GM13977 (cell line): ENCODE results near the gene CMTM7.
"Not testable (repeated sequence)": the region's sequence is repeated elsewhere in the genome, so short reads cannot be mapped to it uniquely, and the experiment has no call there.

ENCODE experiments used
- DNase-seq: peaks from one replicate; pipeline ENCODE4 v3.0.0; 2012; ENCODE audit warnings: low spot score
- in situ Hi-C: fragments of 300-500 bp; cut with MboI; formaldehyde crosslinking; loops from one replicate; pipeline ENCODE4 v1.12.0; 2022; ENCODE audit warnings: low sequenced_read_pairs, low pct_unique_long_range_greater_than_20kb, mixed read lengths, inconsistent platforms; ENCODE audit not compliant: unreplicated experiment
- TF ChIP-seq, protein P1 (sequence below): IDR thresholded peaks from 2 replicates; pipeline ENCODE4 v1.5.1; 2012; ENCODE audit warnings: mild to moderate bottlenecking, control low read depth; ENCODE audit not compliant: insufficient read depth; ENCODE audit errors: extremely low read depth, missing control alignments

CMTM7 gene

DNA sequence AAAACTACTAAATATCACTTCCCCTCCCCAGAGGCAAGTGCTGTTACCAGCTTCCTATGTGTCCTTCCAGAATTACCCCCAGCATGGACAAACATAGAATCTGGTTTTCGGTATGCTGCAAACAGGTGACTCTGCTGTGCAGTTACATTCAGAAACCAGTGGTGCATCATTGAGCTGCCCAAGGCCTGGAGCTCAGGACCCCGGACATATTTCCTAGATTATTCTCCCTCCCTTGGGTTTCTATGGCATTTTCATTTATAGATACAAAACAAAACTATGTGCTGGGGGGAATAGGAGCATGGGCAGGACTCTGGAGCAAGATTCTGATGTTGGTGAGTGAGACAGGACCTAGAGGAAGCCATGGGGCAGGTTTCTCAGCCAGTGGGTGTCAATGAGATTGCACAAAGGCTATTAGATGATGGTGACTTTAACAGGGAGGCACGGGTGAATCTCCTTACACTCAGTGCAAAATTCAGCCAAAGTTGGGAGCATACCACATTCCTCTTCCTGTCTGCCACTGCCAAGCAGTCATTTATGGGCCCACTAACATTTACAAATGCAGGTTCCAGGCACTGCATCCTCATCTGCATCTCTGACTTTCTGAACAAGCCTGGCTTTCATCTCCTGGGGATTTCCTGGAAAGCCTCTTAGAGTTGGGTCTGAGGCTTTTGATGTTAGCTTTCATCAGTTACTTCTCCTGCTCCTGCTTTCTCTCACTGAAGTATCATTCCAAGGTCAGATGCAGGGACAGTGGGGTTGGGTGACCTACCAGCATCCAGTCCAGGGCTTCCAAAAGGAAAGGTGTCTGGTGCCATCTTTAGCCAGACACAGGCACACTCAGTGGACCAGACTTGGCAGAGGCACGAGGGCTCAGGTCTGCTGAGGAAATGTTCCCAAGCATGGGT, 44.5 kb downstream of the CMTM7 start:
- DNase-seq: no peak
- in situ Hi-C loops: no loop called here
- TF ChIP-seq, protein P1, sequence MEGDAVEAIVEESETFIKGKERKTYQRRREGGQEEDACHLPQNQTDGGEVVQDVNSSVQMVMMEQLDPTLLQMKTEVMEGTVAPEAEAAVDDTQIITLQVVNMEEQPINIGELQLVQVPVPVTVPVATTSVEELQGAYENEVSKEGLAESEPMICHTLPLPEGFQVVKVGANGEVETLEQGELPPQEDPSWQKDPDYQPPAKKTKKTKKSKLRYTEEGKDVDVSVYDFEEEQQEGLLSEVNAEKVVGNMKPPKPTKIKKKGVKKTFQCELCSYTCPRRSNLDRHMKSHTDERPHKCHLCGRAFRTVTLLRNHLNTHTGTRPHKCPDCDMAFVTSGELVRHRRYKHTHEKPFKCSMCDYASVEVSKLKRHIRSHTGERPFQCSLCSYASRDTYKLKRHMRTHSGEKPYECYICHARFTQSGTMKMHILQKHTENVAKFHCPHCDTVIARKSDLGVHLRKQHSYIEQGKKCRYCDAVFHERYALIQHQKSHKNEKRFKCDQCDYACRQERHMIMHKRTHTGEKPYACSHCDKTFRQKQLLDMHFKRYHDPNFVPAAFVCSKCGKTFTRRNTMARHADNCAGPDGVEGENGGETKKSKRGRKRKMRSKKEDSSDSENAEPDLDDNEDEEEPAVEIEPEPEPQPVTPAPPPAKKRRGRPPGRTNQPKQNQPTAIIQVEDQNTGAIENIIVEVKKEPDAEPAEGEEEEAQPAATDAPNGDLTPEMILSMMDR: peak; percentile 24

- in situ Hi-C loops: no loop called here
- TF ChIP-seq, protein P1: no peak
- DNase-seq: no peak
Observed at GRCh38 chr3:32436816-32437189, 45.1 kb downstream of the CMTM7 start.

DNA sequence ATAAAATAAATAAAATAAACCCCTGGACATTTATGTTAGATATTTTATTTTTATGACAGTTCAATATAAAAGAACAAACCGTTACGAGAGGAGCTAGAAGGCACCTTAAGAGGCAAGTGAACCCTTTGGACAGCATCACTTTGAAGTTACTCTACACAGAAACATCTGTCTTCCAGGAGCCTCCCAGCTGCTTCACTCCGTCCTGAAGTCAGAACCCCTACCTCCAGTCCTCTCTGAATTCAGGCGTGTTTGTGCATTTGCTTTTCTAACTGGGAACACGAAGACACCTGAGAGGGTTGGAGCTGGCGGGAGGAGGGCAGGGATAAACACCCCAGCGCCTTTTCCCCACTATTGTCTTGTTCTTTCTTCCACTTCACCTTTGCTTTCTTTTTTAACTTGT, 46.2 kb downstream of the CMTM7 start:
- in situ Hi-C loops: no loop called here

GRCh38 chr3:32438596-32439344, 47.1 kb downstream of the CMTM7 start:
- in situ Hi-C loops: no loop called here
- TF ChIP-seq, protein P1: no peak
- DNase-seq: peak; percentile 84

More for the DNA sequence above, 46.2 kb downstream of the CMTM7 start:
- no peak for DNase-seq
- TF ChIP-seq, protein P1: no peak

DNA sequence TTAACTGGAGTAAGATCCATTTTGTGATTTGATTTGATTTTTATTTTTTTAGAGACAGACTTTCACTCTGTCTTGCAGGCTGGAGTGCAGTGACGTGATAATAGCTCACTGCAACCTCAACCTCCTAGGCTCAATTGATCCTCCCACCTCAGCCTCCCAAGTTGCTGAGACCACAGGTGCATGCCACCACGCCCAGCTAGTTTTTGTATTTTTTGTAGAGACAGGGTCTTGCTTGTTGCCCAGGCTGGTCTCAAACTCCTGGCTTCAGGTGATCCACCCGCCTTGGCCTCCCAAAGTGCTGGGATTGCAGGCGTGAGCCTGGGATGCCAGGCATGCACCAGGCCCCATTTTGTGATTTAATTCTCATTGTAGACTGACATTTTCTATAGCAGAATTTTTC, 47.8 kb downstream of the CMTM7 start:
- DNase-seq, in situ Hi-C loops: not testable (repeated sequence)

GRCh38 chr3:32440611-32441350, 49.1 kb downstream of the CMTM7 start:
- TF ChIP-seq, protein P1: no peak
- in situ Hi-C loops: no loop called here
- no peak for DNase-seq
